Tongue (tissue), 2 donors: Measurements from ENCODE around the gene C11orf71. TPM values are rescaled to one million over a fixed set of nuclear protein-coding genes. Genes with fewer than 3 reads are reported as not detected.

Experiments
- DNase-seq: peaks from one replicate; pipeline ENCODE4 v3.0.0-alpha.2; 2015
- total RNA-seq: library from RNA; depleted of rRNA; stranded (reverse); fragments of >200 nt; gene quantifications from one replicate; pipeline ENCODE4 v1.2.3, GENCODE V29; 2014

Gene C11orf71
- total RNA-seq = 9.3 TPM

GRCh38 chr11:114400216-114400914 lies at the start of gene C11orf71, which contains the start of gene RBM7:
Gene C11orf71 (minus strand): TSS chr11:114400511. CDS start chr11:114400331, 180 bp downstream.
Gene RBM7 (plus strand): TSS chr11:114400666. CDS start chr11:114400672, 6 bp downstream.
- DNase-seq = peak; percentile 99

- no peak for DNase-seq
These were observed 49.5 kb upstream of the C11orf71 start for GRCh38 chr11:114449845-114450244.

GRCh38 chr11:114448749-114449482 lies 48.6 kb upstream of the C11orf71 start:
- DNase-seq = no peak

- no peak for DNase-seq
These were observed 47.6 kb upstream of the C11orf71 start for GRCh38 chr11:114447892-114448291.

- no peak for DNase-seq
These were observed 47.1 kb upstream of the C11orf71 start for GRCh38 chr11:114447444-114447843.

GRCh38 chr11:114442536-114442935 lies 42.2 kb upstream of the C11orf71 start:
- no peak for DNase-seq

GRCh38 chr11:114441921-114442320 lies 41.6 kb upstream of the C11orf71 start:
- DNase-seq = no peak

GRCh38 chr11:114440971-114441763 lies 40.9 kb upstream of the C11orf71 start:
- DNase-seq = no peak

- DNase-seq = peak; percentile 51
These were observed 40.0 kb upstream of the C11orf71 start for GRCh38 chr11:114440121-114440860.

GRCh38 chr11:114439229-114440120 lies 39.2 kb upstream of the C11orf71 start, which contains the start of gene REXO2:
Gene REXO2 (plus strand): TSS chr11:114439467. CDS start chr11:114439529, 62 bp downstream.
- peak; percentile 98 for DNase-seq

GRCh38 chr11:114438303-114438702 lies 38.0 kb upstream of the C11orf71 start:
- peak; percentile 18 for DNase-seq

- DNase-seq = no peak
These were observed 33.1 kb upstream of the C11orf71 start for GRCh38 chr11:114433376-114433775.

GRCh38 chr11:114432893-114433292 lies 32.6 kb upstream of the C11orf71 start:
- no peak for DNase-seq

GRCh38 chr11:114430290-114430689 lies 30.0 kb upstream of the C11orf71 start:
- DNase-seq = no peak

- DNase-seq = no peak
These were observed 26.0 kb upstream of the C11orf71 start for GRCh38 chr11:114426280-114426679.

- DNase-seq = no peak
These were observed 16.2 kb upstream of the C11orf71 start for GRCh38 chr11:114416441-114416961.

GRCh38 chr11:114413958-114414357 lies 13.6 kb upstream of the C11orf71 start:
- DNase-seq = no peak

GRCh38 chr11:114412946-114413345 lies 12.6 kb upstream of the C11orf71 start:
- no peak for DNase-seq

- peak; percentile 42 for DNase-seq
These were observed 1.0 kb upstream of the C11orf71 start for GRCh38 chr11:114401311-114401710.

GRCh38 chr11:114400915-114401223 lies 558 bp upstream of the C11orf71 start:
- DNase-seq = no peak
